GM23338 (cell line): Measurements from ENCODE around the gene KLHL6. TPM values are rescaled to one million over a fixed set of nuclear protein-coding genes. Genes with fewer than 3 reads are reported as not detected.

Experiments
- ATAC-seq: fragments of 200-7000 bp; cut with Tn5 transposase; 3 replicates; pipeline ENCODE4 v1.9.1; 2020
- DNase-seq: peaks from one replicate; pipeline ENCODE4 v3.0.0-alpha.2; 2015; ENCODE audit warnings: low spot score
- H2AFZ ChIP-seq: fragments of 200-600 bp; sonication (generic); 2 replicates; pipeline ENCODE4 v1.8.0; 2016; ENCODE audit warnings: antibody characterized with exemption, mild to moderate bottlenecking, moderate library complexity
- H3F3A ChIP-seq: fragments of 200-600 bp; sonication (generic); replicated peaks from 2 replicates; pipeline ENCODE4 v1.8.0; 2017; ENCODE audit warnings: antibody characterized with exemption, mixed run types, low read depth
- H3K27ac ChIP-seq: fragments of 200-600 bp; sonication (generic); 2 replicates; pipeline ENCODE4 v1.6.1; 2016; ENCODE audit warnings: low read depth
- H3K27me3 ChIP-seq: fragments of 200-600 bp; sonication (generic); 2 replicates; pipeline ENCODE4 v1.8.0; 2016; ENCODE audit warnings: mild to moderate bottlenecking, mixed run types, moderate library complexity; ENCODE audit not compliant: insufficient read depth
- H3K36me3 ChIP-seq: fragments of 200-600 bp; sonication (generic); 2 replicates; pipeline ENCODE4 v1.8.0; 2016; ENCODE audit warnings: mild to moderate bottlenecking; ENCODE audit not compliant: insufficient read depth
- H3K4me1 ChIP-seq: fragments of 200-600 bp; sonication (generic); 2 replicates; pipeline ENCODE4 v1.8.0; 2016; ENCODE audit warnings: mild to moderate bottlenecking, moderate library complexity; ENCODE audit not compliant: insufficient read depth
- H3K4me2 ChIP-seq: fragments of 200-600 bp; sonication (generic); 2 replicates; pipeline ENCODE4 v1.7.1; 2017; ENCODE audit warnings: mixed run types
- H3K4me3 ChIP-seq: fragments of 200-600 bp; sonication (generic); 2 replicates; pipeline ENCODE4 v1.6.1; 2016; ENCODE audit warnings: mixed run types
- H3K79me2 ChIP-seq: fragments of 200-600 bp; sonication (generic); replicated peaks from 2 replicates; pipeline ENCODE4 v1.8.0; 2017; ENCODE audit warnings: mild to moderate bottlenecking; ENCODE audit not compliant: insufficient read depth
- H3K9me2 ChIP-seq: fragments of 200-600 bp; sonication (generic); 2 replicates; pipeline ENCODE4 v1.8.0; 2017; ENCODE audit not compliant: insufficient read depth
- H4K20me1 ChIP-seq: fragments of 200-600 bp; sonication (generic); replicated peaks from 2 replicates; pipeline ENCODE4 v1.8.0; 2017; ENCODE audit warnings: mild to moderate bottlenecking; ENCODE audit not compliant: insufficient read depth
- H3K27ac Mint-ChIP-seq: 2 replicates; pipeline ENCODE4 v1.8.0; 2020; ENCODE audit warnings: inconsistent platforms, mild to moderate bottlenecking, moderate library complexity, mixed read lengths
- H3K27me3 Mint-ChIP-seq: 3 replicates; pipeline ENCODE4 v1.8.0; 2022; ENCODE audit warnings: low read depth, mild to moderate bottlenecking, moderate library complexity, mixed read lengths, inconsistent platforms; ENCODE audit not compliant: insufficient read depth, poor library complexity
- H3K36me3 Mint-ChIP-seq: 3 replicates; pipeline ENCODE4 v1.8.0; 2021; ENCODE audit warnings: low read depth, mild to moderate bottlenecking, inconsistent platforms, moderate library complexity, mixed read lengths
- H3K4me1 Mint-ChIP-seq: 3 replicates; pipeline ENCODE4 v1.8.0; 2020; ENCODE audit warnings: mild to moderate bottlenecking, inconsistent platforms, mixed read lengths
- H3K4me3 Mint-ChIP-seq: 3 replicates; pipeline ENCODE4 v1.8.0; 2021; ENCODE audit warnings: moderate library complexity, mild to moderate bottlenecking, inconsistent platforms, mixed read lengths
- H3K9me3 Mint-ChIP-seq: 3 replicates; pipeline ENCODE4 v1.8.0; 2020; ENCODE audit warnings: moderate library complexity, mild to moderate bottlenecking, inconsistent platforms, mixed read lengths
- CREB1 ChIP-seq: fragments of 250-450 bp; sonication (Bioruptor Pico); IDR thresholded peaks from 2 replicates; pipeline ENCODE4 v1.5.0; 2020; ENCODE audit warnings: low read depth, mild to moderate bottlenecking, moderate library complexity
- CTCF ChIP-seq, 2 experiments: fragments of 200-600 bp in 1 of 2; sonication (generic) in 1 of 2; conservative IDR thresholded peaks; 2 replicates each; pipeline versions ENCODE4 v1.5.1 to v1.6.1; 2016 to 2017; ENCODE audit warnings: antibody characterized with exemption in 2 of 2, low read depth in 2 of 2, mild to moderate bottlenecking in 2 of 2, moderate library complexity in 1 of 2
- ETS1 ChIP-seq: IDR thresholded peaks from 2 replicates; pipeline ENCODE4 v1.6.1; 2016; ENCODE audit warnings: antibody characterized with exemption
- EZH2 ChIP-seq: fragments of 200-600 bp; sonication (generic); IDR thresholded peaks from one replicate; pipeline ENCODE4 v1.8.0; 2017; ENCODE audit warnings: antibody characterized with exemption, mild to moderate bottlenecking, low read depth; ENCODE audit not compliant: unreplicated experiment
- EZH2phosphoT487 ChIP-seq: fragments of 200-600 bp; sonication (generic); IDR thresholded peaks from one replicate; pipeline ENCODE4 v1.8.1; 2018; ENCODE audit warnings: antibody characterized with exemption; ENCODE audit not compliant: unreplicated experiment
- JUNB ChIP-seq: IDR thresholded peaks from one replicate; pipeline ENCODE4 v1.6.1; 2016; ENCODE audit warnings: antibody characterized with exemption; ENCODE audit not compliant: unreplicated experiment
- NANOG ChIP-seq: IDR thresholded peaks from 2 replicates; pipeline ENCODE4 v1.6.1; 2016; ENCODE audit warnings: antibody characterized with exemption, borderline replicate concordance
- POLR2AphosphoS5 ChIP-seq: IDR thresholded peaks from 2 replicates; pipeline ENCODE4 v1.6.1; 2016; ENCODE audit warnings: antibody characterized with exemption, low read depth
- REST ChIP-seq: IDR thresholded peaks from one replicate; pipeline ENCODE4 v1.6.1; 2018; ENCODE audit warnings: antibody characterized with exemption; ENCODE audit not compliant: unreplicated experiment
- STAT1 ChIP-seq: IDR thresholded peaks from one replicate; pipeline ENCODE4 v1.6.1; 2016; ENCODE audit warnings: antibody characterized with exemption; ENCODE audit not compliant: unreplicated experiment
- ZNF331 ChIP-seq: fragments of 250-450 bp; sonication (Bioruptor Pico); IDR thresholded peaks from 2 replicates; pipeline ENCODE4 v1.5.0; 2020; ENCODE audit warnings: low read depth, mild to moderate bottlenecking, moderate library complexity
- polyA plus RNA-seq: library from polyadenylated mRNA; unstranded; fragments of >200 nt; fragmentation: Nextera tagmentation; extraction: Ambion mirVana; gene quantifications from 2 replicates; pipeline ENCODE4 v1.2.1, GENCODE V29; 2016
- total RNA-seq: library from RNA; depleted of rRNA; stranded (reverse); fragments of >200 nt; shearing (Covaris generic); gene quantifications from 2 replicates; pipeline ENCODE4 v1.2.3, GENCODE V29; 2014

The KLHL6 gene
- total and polyA plus RNA-seq, 2 experiments from 2014 or later: not detected

GRCh38 chr3:183447206-183448001, 108.1 kb downstream of the KLHL6 start:
- Histone ChIP-seq H3K4me1 (peaks cover 10% of the 10 kb centered on the region), H2AFZ (peak overlapping the region; percentile 95), H3K36me3 (peaks cover 11% of the 10 kb centered on the region; the same call in 1 of the 2 replicates), H3K27me3 (no peaks in the 10 kb centered on the region), H3K9me2 (no peaks in the 10 kb centered on the region), H3K4me2 (peak overlapping the region; percentile 93), H3K79me2 (peaks cover 33% of the 10 kb centered on the region), H3F3A (no peaks in the 10 kb centered on the region), H3K27ac (peak overlapping the region; percentile 73), H4K20me1 (no peaks in the 10 kb centered on the region), H3K4me3 (peak overlapping the region; percentile 94)
- peak; percentile 98 for DNase-seq
- TF ChIP-seq POLR2AphosphoS5 (peak; percentile 96), REST (peak; percentile 23), EZH2 (no peak), JUNB (no peak), EZH2phosphoT487 (no peak), CREB1 (CRISPR knock-in tag) (no peak), ETS1 (peak; percentile 41; the same call in 1 of the 2 replicates), ZNF331 (CRISPR knock-in tag) (no peak), NANOG (no peak), CTCF (conservative IDR thresholded peaks at IDR 0.05; ENCODE audit: low read depth in 2 of 2) (peak in 1 of 2 experiments; percentile 12; a peak in 1 of 4 replicates), STAT1 (no peak)
- peaks cover 25% of the 10 kb centered on the region for H3K9me3 Mint-ChIP-seq
- peak overlapping the region; percentile 99 for H3K4me3 Mint-ChIP-seq
- peaks cover 5% of the 10 kb centered on the region for H3K27me3 Mint-ChIP-seq
- H3K4me1 Mint-ChIP-seq: peaks cover 9% of the 10 kb centered on the region; the same call in 2 of the 3 replicates
- H3K27ac Mint-ChIP-seq: peak overlapping the region; percentile 97
- peaks cover 18% of the 10 kb centered on the region for H3K36me3 Mint-ChIP-seq
- ATAC-seq: peak; percentile 97
